Esophagus squamous epithelium (tissue), 4 donors: ENCODE results near the gene NGB.

ENCODE experiments used
- POLR2A ChIP-seq, 4 donors: fragments of 450-650 bp; IDR thresholded peaks; one replicate each; pipeline ENCODE4 v1.6.1; 2017; ENCODE audit warnings: antibody characterized with exemption in 4 of 4, mild to moderate bottlenecking in 4 of 4, moderate library complexity in 3 of 4
- TF ChIP-seq, protein P1 (sequence below), 6 experiments: fragments of 450-650 bp in 4 of 6; fragments of 200-600 bp in 2 of 6; sonication (generic) in 2 of 6; IDR thresholded peaks; one replicate each; pipeline ENCODE4 v1.5.1; 2016 to 2019; ENCODE audit warnings: antibody characterized with exemption in 6 of 6, mild to moderate bottlenecking in 4 of 6, moderate library complexity in 4 of 6

DNA sequence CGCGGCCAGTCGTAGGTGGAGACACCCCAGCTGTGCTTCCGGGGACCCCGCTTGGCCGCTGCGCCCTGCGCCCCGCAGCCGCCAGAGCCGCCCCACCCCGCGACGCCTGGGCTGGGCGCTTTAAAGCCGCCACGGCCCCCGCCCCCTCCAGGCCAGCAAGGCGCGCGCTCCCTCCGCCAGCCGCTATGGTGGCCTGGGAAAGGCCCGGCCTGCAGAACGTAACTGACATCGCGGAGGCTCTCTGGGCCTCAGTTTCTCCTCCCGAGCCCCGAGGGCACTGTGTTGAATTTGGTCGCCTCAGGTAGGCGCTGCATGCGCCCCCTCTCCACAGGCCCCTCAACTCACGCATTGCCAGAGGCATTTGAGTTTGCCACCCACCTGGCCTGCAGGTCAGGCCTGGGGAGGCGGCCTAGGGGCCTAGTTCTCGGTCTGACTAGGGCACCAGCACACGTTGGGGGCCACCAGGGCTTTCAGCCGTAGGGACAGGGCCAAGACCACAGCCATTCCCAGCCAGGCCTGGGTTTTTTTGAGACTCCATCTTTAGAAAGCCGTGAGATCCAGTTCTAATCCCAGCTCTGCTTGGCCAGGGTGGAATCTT lies at the start of gene NGB:
- TF ChIP-seq, protein P1, sequence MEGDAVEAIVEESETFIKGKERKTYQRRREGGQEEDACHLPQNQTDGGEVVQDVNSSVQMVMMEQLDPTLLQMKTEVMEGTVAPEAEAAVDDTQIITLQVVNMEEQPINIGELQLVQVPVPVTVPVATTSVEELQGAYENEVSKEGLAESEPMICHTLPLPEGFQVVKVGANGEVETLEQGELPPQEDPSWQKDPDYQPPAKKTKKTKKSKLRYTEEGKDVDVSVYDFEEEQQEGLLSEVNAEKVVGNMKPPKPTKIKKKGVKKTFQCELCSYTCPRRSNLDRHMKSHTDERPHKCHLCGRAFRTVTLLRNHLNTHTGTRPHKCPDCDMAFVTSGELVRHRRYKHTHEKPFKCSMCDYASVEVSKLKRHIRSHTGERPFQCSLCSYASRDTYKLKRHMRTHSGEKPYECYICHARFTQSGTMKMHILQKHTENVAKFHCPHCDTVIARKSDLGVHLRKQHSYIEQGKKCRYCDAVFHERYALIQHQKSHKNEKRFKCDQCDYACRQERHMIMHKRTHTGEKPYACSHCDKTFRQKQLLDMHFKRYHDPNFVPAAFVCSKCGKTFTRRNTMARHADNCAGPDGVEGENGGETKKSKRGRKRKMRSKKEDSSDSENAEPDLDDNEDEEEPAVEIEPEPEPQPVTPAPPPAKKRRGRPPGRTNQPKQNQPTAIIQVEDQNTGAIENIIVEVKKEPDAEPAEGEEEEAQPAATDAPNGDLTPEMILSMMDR (IDR thresholded peaks at IDR 0.05): no peak
- TF ChIP-seq POLR2A (IDR thresholded peaks at IDR 0.05): no peak
